RWPE2 (cell line): ENCODE results near the gene GAS7.

Experiments
- ATAC-seq: fragments of 200-7000 bp; cut with Tn5 transposase; 3 replicates; pipeline ENCODE4 v1.9.1; 2021; ENCODE audit warnings: low read depth
- DNase-seq: peaks from one replicate; pipeline ENCODE4 v3.0.0-alpha.2; 2020; ENCODE audit warnings: low spot score
- H3K27ac ChIP-seq: fragments of 450-650 bp; 2 replicates; pipeline ENCODE4 v1.5.1; 2017; ENCODE audit warnings: mild to moderate bottlenecking; ENCODE audit not compliant: poor library complexity, severe bottlenecking
- H3K27me3 ChIP-seq: fragments of 250-450 bp; sonication (Bioruptor Pico); 2 replicates; pipeline ENCODE4 v1.5.1; 2021; ENCODE audit warnings: mild to moderate bottlenecking, moderate library complexity; ENCODE audit not compliant: insufficient read depth, poor library complexity, severe bottlenecking
- H3K36me3 ChIP-seq: fragments of 250-450 bp; sonication (Bioruptor Pico); 2 replicates; pipeline ENCODE4 v1.5.1; 2020; ENCODE audit warnings: low read depth, mild to moderate bottlenecking, moderate library complexity
- H3K4me1 ChIP-seq: fragments of 250-450 bp; sonication (Bioruptor Pico); 2 replicates; pipeline ENCODE4 v1.5.1; 2021; ENCODE audit warnings: mild to moderate bottlenecking, moderate library complexity; ENCODE audit not compliant: insufficient read depth, poor library complexity, severe bottlenecking
- H3K4me3 ChIP-seq: fragments of 250-450 bp; sonication (Bioruptor Pico); 2 replicates; pipeline ENCODE4 v1.5.1; 2021; ENCODE audit warnings: mild to moderate bottlenecking, moderate library complexity; ENCODE audit not compliant: severe bottlenecking
- H3K9me3 ChIP-seq: fragments of 250-450 bp; sonication (Bioruptor Pico); 2 replicates; pipeline ENCODE4 v1.5.1; 2021; ENCODE audit warnings: mild to moderate bottlenecking, moderate library complexity; ENCODE audit not compliant: severe bottlenecking
- TF ChIP-seq, protein P1 (sequence below): fragments of 450-650 bp; IDR thresholded peaks from one replicate; pipeline ENCODE4 v1.5.1; 2017; ENCODE audit warnings: mild to moderate bottlenecking, moderate library complexity; ENCODE audit not compliant: poor library complexity, severe bottlenecking

Gene GAS7

DNA sequence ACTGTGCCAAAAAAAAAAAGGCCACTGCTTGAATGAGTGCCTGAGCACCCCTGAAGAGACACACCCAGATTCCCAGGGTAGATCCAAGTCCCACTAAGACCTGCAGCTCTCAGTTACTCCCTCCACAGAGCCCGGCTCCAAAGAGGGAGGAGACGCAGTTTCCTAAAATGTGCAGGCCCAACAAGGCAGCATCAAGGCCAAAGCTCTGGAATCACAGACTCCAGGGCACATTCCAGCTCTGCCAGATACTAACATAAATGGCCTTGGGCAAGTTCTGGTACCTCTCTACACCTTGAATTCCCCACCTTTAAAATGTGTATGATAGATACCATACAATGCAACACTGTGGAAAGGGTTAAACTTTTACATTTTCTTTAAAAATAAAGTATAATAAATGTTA, 57.0 kb downstream of the GAS7 start:
- DNase-seq (no peak), ATAC-seq (no peak)
- H3K27me3 ChIP-seq: no peaks in the 10 kb centered on the region
- no peaks in the 10 kb centered on the region for H3K4me1 ChIP-seq
- no peaks in the 10 kb centered on the region for H3K9me3 ChIP-seq
- H3K4me3 ChIP-seq: no peak overlapping the region
- H3K27ac ChIP-seq: no peak overlapping the region
- TF ChIP-seq, protein P1, sequence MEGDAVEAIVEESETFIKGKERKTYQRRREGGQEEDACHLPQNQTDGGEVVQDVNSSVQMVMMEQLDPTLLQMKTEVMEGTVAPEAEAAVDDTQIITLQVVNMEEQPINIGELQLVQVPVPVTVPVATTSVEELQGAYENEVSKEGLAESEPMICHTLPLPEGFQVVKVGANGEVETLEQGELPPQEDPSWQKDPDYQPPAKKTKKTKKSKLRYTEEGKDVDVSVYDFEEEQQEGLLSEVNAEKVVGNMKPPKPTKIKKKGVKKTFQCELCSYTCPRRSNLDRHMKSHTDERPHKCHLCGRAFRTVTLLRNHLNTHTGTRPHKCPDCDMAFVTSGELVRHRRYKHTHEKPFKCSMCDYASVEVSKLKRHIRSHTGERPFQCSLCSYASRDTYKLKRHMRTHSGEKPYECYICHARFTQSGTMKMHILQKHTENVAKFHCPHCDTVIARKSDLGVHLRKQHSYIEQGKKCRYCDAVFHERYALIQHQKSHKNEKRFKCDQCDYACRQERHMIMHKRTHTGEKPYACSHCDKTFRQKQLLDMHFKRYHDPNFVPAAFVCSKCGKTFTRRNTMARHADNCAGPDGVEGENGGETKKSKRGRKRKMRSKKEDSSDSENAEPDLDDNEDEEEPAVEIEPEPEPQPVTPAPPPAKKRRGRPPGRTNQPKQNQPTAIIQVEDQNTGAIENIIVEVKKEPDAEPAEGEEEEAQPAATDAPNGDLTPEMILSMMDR: no peak
- no peaks in the 10 kb centered on the region for H3K36me3 ChIP-seq

DNA sequence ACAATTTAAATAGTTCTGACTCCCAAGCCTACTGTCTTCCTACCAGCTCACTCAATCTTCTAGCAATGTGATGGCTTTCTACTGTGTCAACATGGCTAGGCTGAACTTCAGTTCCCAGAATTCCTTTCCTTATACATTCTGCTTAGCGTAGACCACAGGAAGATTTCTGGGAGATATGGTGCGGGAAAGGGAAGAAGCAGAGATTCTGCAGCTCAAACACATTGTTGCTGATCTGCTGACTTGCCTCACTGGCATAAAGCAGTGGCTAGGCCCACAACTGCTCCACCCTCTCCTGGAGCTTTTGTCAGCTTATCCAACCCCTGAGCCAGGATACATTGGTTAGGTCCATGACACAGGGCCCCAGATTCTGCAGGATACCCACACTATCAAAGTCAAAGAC, 58.8 kb downstream of the GAS7 start:
- H3K27ac ChIP-seq: no peak overlapping the region
- no peak overlapping the region for H3K4me3 ChIP-seq
- no peaks in the 10 kb centered on the region for H3K4me1 ChIP-seq
- no peak for ATAC-seq
- H3K27me3 ChIP-seq: no peaks in the 10 kb centered on the region
- TF ChIP-seq, protein P1: no peak
- no peaks in the 10 kb centered on the region for H3K9me3 ChIP-seq
- no peaks in the 10 kb centered on the region for H3K36me3 ChIP-seq
- no peak for DNase-seq

DNA sequence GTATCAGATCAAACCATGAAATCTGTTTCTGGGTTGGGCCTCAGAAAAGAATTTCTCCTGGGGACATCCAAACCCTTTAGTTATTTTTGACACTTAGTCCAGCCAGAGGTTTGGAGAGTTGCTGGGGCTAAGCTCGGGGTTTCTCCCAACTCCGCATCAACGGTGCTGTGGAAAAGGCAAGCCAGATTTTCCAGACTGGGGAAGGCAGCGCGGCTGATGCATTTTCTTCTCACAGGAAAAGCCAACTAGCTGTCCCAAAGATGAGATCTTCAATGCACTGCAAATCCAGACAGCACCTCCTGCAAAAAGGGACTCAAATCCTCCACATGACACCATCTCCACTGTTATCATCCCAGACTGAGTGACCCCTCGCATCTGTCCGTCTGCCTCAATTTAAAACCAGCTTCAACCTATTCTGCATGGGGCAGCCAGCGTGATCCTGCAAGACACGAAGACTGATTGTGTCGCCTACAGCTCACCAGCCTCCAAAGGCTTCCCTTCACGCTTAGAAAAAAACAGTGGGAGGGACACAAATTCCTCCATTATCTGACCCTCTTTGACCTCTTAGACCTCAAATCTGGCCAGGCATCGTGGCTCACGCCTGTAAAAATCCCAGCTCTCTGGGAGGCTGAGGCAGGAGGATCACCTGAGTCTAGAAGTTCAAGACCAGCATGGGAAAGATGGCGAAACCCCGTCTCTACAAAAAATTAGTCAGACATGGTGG, 62.0 kb downstream of the GAS7 start:
- no peaks in the 10 kb centered on the region for H3K9me3 ChIP-seq
- no peak overlapping the region for H3K27ac ChIP-seq
- TF ChIP-seq, protein P1: no peak
- no peak overlapping the region for H3K4me3 ChIP-seq
- H3K36me3 ChIP-seq: no peaks in the 10 kb centered on the region
- H3K27me3 ChIP-seq: no peaks in the 10 kb centered on the region
- DNase-seq: no peak
- H3K4me1 ChIP-seq: no peaks in the 10 kb centered on the region
- ATAC-seq: no peak

DNA sequence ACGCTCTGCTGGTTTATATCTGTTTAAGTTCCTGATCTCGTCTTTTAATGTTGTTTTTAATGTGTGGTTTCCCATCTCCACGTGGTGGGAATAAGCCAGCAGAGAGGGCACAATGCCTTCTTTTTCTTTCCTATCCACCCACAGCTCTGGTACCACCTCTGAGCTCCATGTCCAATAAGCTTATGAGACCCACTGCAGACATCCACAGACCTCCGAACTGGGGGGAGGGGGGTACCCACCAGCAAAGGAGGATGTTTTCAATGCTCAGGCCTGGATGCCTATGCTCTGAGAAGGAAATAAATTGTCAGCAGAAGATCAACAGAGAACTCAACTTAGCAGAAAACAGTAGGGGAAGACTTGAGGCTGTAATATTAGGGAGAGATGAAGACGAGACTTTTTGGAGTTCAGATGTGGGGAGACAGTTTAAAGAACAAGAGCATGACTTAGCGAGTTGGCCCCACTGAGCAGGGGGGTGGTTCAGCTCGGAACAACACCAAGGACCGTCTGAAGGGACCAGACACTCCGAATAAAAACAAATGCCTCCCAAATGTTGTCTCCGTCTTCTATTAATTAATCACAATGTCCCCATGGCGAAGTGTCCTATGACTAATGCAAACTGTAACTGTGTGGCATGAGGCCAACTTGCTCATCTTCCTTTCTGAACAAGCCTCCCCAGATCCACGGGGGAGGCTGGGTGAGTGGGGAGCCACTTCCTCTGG, 62.7 kb downstream of the GAS7 start:
- no peak overlapping the region for H3K4me3 ChIP-seq
- no peaks in the 10 kb centered on the region for H3K27me3 ChIP-seq
- H3K36me3 ChIP-seq: no peaks in the 10 kb centered on the region
- ATAC-seq: no peak; the same call in 2 of the 3 replicates
- no peak overlapping the region for H3K27ac ChIP-seq
- H3K9me3 ChIP-seq: no peaks in the 10 kb centered on the region
- DNase-seq: no peak
- TF ChIP-seq, protein P1: no peak
- H3K4me1 ChIP-seq: no peaks in the 10 kb centered on the region

DNA sequence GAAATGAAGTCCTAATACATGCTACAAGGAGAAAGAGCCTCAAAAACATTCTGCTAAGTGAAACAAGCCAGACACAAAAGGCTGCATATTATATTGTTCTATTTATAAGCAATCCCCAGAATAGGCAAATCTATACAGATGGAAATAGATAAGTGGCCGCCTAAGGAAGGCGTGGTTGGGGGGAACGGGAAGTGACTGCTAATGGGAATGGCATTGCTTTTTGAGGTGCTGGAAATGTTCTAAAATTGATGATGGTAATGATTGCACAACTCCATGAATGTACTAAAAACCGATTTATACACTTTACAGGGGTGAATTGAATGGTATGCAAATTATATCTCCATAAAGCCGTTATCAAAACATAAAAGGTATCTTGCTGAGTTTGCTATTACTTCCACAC, 67.7 kb downstream of the GAS7 start:
- ATAC-seq (no peak), DNase-seq (no peak)
- TF ChIP-seq, protein P1: no peak
- Histone ChIP-seq H3K27ac (no peak overlapping the region), H3K36me3 (no peaks in the 10 kb centered on the region), H3K4me3 (no peak overlapping the region), H3K9me3 (no peaks in the 10 kb centered on the region), H3K27me3 (no peaks in the 10 kb centered on the region), H3K4me1 (no peaks in the 10 kb centered on the region)
